ENCODE data around the gene GLS.

The GLS gene

GRCh38 chr2:190996947-190997346 is 116.3 kb downstream of the GLS start:
- no peak for DNase-seq

- DNase-seq: no peak
These were observed 117.0 kb downstream of the GLS start for GRCh38 chr2:190997526-190998113.

DNA sequence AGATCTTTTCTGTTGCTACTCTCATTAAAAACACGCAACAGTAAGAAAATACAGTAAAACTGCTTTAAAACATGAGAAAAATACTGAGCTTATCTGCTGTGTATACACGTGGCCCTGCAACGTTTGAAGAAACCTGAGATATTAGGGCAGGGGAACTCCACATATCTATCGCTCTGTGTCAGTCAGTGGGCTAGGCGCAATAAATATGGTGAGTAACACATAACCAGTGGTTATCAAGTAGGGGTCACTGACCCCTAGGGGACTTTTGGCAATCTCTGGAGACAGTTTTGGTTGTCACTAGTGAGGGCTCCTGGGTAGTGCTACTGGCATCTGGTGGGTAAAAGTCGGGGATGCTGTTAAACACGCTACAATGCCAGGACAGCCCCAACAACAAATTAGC is 118.4 kb downstream of the GLS start:
- no peak for DNase-seq

DNA sequence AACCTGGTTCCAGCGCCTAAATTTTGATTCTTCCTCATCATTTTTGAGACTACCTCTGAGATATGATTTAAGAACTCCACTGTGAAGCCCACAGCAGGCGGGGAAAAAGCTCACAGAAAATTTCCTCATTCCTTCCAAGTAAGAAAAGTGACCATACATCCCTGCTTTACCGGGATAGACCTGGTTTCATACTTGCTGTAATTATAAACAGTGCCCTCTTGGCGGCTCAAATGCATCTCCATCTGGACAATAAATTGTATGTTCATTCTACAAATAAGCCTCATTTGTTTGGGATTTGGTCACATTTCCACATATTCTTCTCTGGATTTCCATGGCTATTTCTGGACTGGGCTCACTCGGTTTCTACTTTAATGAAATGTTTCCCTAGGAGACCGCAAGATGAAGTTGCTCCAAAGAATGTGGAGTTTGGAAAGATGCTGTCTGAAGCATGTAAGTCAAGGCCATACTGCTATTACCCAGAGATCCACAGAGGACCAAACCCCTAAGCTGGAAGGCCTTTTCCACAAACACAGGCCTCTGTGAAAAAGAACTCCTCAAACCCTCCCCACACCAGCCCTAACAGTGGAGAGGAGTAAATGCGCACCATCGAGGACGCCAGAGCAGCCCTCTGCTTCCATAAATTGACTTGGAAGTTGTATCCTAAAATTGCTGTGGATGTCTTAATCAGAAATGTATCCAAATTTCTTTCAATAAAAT is 119.5 kb downstream of the GLS start:
- DNase-seq: no peak

DNA sequence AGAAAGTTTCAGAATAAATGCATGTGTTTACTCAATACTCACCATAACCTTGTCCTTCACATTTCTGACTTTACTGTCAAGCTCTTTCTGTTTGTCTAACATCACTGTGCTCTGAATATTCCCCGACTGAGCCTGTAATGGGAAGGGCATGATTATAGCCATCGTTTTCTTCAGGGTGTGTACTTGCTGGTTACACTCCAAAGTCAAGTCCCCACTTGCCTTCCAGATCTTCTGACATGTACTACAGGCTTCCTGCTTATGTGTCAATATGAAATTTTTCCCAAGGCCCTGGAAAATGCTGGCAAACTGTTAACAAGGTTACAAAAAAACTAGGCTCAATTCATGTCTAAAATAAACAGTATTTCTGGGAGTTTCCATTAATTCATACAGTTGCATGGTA is 120.4 kb downstream of the GLS start:
- no peak for DNase-seq

DNA sequence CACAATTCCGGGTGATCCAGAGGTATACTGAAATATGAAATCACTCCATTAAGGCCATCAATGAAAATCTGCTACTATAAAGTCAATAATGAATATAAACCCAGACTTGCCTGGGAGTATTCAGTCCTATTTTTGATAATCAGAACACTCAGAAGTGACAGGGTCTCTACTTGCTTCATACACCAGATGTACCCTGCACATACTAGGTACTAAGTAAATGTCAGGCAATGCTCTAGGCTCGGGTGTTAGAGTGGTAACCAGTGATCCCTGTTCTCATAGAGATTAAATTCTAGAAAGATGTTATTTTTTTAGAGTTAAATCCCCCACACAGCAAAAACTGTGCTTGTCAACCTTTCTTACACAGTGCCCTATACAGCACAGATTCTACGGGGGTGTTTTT is 121.0 kb downstream of the GLS start:
- no peak for DNase-seq

DNA sequence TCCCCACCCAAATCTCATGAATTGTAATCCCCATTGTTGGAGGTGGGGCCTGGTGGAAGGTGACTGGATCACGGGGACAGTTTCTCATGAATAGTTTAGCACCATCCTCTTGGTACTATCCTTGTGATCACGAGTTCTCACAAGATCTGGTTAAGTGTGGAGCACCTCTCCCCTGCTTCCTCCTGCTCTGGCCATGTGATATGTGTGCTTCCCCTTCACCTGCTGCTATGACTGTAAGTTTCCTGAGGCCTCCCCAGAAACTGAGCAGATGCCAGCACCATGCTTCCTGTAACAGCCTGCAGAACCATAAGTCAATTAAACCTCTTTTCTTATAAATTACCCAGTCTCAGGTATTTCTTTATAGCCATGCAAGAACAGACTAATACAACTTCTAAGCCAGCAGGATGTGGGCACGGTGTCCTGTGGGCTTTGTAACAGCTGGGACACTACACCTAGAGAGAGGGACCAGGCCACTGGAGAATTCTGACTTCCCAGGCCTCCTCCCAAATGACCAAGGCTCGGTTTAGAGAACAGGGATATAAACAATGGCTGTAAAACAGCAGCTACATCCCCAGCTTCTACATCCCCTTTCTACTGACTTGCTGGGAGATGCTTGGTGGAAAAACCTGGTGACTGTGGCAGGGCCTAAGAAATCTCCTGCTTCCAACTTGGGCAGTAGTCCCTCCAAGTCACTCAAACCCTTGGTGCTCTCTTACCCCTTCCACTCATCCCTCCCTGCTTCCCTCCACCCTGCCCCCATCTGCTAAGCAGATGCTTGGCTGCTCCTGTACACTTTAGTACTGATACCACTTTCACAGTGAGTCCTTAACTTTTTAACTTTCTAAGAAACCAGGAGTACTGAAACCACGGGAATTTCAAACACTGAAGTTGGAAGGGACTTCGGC is 123.0 kb downstream of the GLS start:
- no peak for DNase-seq

- DNase-seq: no peak
These were observed 125.7 kb downstream of the GLS start for GRCh38 chr2:191006297-191006696.

DNA sequence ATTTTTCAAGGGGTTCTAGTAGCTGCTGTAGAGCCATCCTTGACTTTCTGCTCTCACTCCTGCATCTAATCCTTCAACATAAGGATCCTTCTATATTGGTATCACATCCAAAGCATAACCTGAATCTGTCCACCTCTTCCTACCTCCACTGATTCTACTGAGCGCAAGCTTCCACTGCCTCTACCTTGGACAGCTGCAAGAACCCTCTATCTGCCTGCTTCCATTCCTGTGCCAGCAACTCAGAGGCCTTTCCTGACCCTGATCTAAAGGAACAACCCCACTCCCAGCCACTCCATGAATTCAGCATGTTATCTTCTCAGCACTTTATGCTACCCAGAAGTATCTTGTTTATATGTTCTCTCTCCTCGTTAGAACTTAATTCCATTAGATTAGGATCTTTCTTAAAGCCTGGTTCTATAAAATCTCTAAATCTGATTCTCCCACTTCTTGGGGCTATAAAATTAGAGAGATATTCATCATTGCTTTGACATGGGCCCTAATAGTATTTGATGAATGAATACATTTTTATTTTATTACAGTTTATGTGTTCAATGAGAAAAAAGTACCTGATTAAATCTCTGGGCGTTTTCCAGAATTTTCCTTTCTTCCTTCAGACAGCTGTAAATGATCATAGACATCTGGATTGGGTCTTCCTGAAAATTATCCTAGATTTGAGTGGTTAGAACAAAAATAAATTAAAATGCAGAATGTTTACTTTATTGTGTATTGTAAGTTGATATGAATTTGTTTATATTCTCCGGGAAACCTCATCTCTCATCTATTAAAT is 126.6 kb downstream of the GLS start:
- no peak for DNase-seq

- DNase-seq: no peak
These were observed 127.7 kb downstream of the GLS start for GRCh38 chr2:191008286-191008685.

- DNase-seq: no peak
These were observed 129.1 kb downstream of the GLS start for GRCh38 chr2:191009541-191010374.

DNA sequence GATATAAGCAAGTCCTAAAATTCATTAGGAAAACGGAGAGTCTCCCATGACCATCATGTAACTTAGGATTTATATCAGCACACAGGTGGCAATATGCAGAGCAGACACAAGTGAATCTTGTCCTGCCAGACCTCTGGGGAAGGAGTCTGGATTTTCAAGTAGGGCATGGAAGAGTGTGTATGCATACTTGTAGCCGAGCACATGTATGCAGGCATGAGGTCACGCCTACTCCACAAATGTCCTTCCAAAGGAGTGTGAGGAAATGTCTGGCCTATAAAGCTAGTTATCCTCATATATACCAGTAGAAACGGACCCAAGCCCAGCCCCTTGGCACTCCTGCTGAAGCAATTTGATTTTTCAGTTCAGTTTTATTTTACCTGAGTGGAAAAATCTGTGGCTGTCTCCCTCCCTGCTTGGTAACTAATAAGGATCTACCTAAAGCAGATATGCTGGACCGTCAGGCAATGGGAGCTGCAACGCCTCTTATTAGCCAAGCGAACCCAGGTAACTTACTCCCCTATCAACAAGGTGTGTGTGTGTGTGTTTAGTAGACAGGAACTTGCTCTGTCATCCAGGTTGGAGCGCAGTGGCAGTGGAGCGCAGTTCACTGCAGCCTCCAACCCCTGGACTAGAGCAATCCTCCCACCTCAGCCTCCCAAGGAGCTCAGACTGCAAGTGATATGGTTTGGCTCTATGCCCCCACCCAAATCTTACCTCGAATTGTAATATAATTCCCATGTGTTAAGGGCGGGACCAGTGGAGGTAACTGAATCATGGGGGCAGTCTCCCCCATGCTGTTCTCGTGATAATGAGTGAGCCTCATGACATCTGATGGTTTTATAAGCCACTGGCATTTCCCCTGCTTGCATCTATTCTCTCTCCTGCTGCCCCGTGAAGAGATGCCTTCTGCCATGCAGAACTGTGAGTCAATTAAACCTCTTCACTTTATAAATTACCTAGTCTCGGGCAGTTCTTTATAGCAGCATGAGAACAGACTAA is 130.6 kb downstream of the GLS start:
- no peak for DNase-seq

DNA sequence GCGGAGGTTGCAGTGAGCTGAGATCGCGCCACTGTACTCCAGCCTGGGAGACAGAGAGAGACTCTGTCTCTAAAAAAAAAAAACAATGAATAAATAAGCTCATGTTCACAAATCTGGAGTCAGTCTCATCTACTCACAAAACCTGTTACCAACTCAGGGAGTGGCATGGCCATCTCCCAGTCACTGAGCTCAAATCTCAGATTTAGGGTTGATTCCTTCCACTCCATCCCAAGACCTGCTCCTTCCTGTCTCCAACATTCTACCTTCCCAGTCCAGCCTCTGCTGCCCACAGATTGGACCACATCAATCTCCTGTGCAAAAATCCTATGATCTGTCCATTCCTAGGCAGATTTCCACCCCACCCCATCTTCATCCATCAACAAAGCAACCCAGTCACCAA is 131.7 kb downstream of the GLS start:
- DNase-seq: no peak

- DNase-seq: no peak
These were observed 132.4 kb downstream of the GLS start for GRCh38 chr2:191012845-191013681.

GRCh38 chr2:191013682-191013931 is 133.0 kb downstream of the GLS start:
- DNase-seq: no peak

- DNase-seq: peak; percentile 97 to 99
These were observed 133.5 kb downstream of the GLS start, which contains the start of gene STAT1 for GRCh38 chr2:191013932-191014652. Gene STAT1, minus strand, starts transcription at chr2:191014171. Its CDS starts 4,168 bp downstream, at chr2:191010003.

DNA sequence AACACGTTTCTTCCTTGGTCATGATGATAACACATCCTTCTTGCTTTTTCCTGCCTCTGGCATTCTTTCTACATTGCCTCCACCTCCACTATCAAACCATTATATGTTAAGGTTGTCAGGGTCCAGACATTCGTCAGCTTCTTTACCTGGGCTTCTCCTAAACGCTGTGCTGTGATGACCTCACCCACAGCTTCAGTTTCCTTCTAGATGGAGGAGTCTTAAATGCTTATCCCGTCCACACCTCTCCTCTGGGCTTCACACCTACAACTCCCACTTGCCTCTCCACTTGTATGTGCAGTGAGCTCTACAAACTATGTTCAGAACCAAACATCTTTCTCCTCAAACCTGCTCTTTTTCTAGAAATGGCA is 134.0 kb downstream of the GLS start:
- no peak for DNase-seq

Measured in stimulated activated CD4-positive, alpha-beta T cell treated with anti-CD3 and anti-CD28 coated beads, Interleukin-2, amount 100 ng/mL, for 48 hours (primary cell).